IPS DF 6.9 (cell line): ENCODE measurements around the gene ISLR2.

ENCODE experiments used
- DNase-seq: peaks from one replicate; pipeline ENCODE4 v3.0.0-alpha.2; 2013; ENCODE audit warnings: low read depth, low spot score
- H3K27ac ChIP-seq: one replicate; pipeline ENCODE4 v1.5.1; 2013; ENCODE audit warnings: low read length, control low read depth
- H3K27me3 ChIP-seq: 2 replicates; pipeline ENCODE4 v1.6.1; 2013; ENCODE audit warnings: mild to moderate bottlenecking, low read length; ENCODE audit not compliant: control insufficient read depth, insufficient read depth
- H3K36me3 ChIP-seq: 2 replicates; pipeline ENCODE4 v1.6.1; 2013; ENCODE audit warnings: low read length; ENCODE audit not compliant: control insufficient read depth, insufficient read depth
- H3K4me1 ChIP-seq: 2 replicates; pipeline ENCODE4 v1.6.1; 2013; ENCODE audit warnings: low read length; ENCODE audit not compliant: control insufficient read depth, insufficient read depth
- H3K4me3 ChIP-seq: 2 replicates; pipeline ENCODE4 v1.5.1; 2013; ENCODE audit warnings: mild to moderate bottlenecking, low read length
- H3K9me3 ChIP-seq: 2 replicates; pipeline ENCODE4 v1.6.1; 2013; ENCODE audit warnings: low read length, inconsistent platforms; ENCODE audit not compliant: control insufficient read depth, insufficient read depth
- WGBS: extraction: QIAGEN DNeasy Blood & Tissue Kit; methylation state at CpG from one replicate; pipeline ENCODE4 v1.1.7; 2013; ENCODE audit warnings: mixed read lengths, missing lambda C conversion rate; ENCODE audit not compliant: insufficient read length, insufficient coverage; 5-methylcytosine and 5-hydroxymethylcytosine counted together

ISLR2 gene

GRCh38 chr15:74129586-74130154 is 716 bp upstream of the ISLR2 start:
- H3K4me1 ChIP-seq: peaks cover 14% of the 10 kb centered on the region
- H3K36me3 ChIP-seq: peaks cover 2% of the 10 kb centered on the region; the same call in 1 of the 2 replicates
- H3K9me3 ChIP-seq: no peaks in the 10 kb centered on the region
- no CpG with 5 or more reads among the region's 40 CpGs for WGBS
- DNase-seq: no peak
- no peak overlapping the region for H3K27ac ChIP-seq
- peak overlapping the region; percentile 14; the same call in 1 of the 2 replicates for H3K4me3 ChIP-seq
- peaks cover 68% of the 10 kb centered on the region for H3K27me3 ChIP-seq

GRCh38 chr15:74130849-74131627 is 652 bp downstream of the ISLR2 start:
- H3K4me3 ChIP-seq: no peak overlapping the region
- peaks cover 14% of the 10 kb centered on the region for H3K4me1 ChIP-seq
- H3K27ac ChIP-seq: no peak overlapping the region
- H3K9me3 ChIP-seq: no peaks in the 10 kb centered on the region
- peaks cover 74% of the 10 kb centered on the region for H3K27me3 ChIP-seq
- no peak for DNase-seq
- WGBS: no CpG with 5 or more reads among the region's 28 CpGs
- peaks cover 2% of the 10 kb centered on the region; the same call in 1 of the 2 replicates for H3K36me3 ChIP-seq

GRCh38 chr15:74131628-74132413 is 1.4 kb downstream of the ISLR2 start:
- Histone ChIP-seq H3K4me1 (peaks cover 15% of the 10 kb centered on the region), H3K27ac (no peak overlapping the region)

GRCh38 chr15:74132681-74133651 is 2.6 kb downstream of the ISLR2 start:
- no peak overlapping the region for H3K27ac ChIP-seq
- WGBS: no CpG with 5 or more reads among the region's 90 CpGs
- H3K4me3 ChIP-seq: peak overlapping the region; percentile 21; the same call in 1 of the 2 replicates
- peaks cover 17% of the 10 kb centered on the region for H3K4me1 ChIP-seq
- no peak for DNase-seq
- no peaks in the 10 kb centered on the region for H3K9me3 ChIP-seq
- H3K27me3 ChIP-seq: peaks cover 83% of the 10 kb centered on the region
- H3K36me3 ChIP-seq: peaks cover 2% of the 10 kb centered on the region; the same call in 1 of the 2 replicates

More at GRCh38 chr15:74131628-74132413, 1.4 kb downstream of the ISLR2 start:
- H3K4me3 ChIP-seq: no peak overlapping the region
- WGBS: no CpG with 5 or more reads among the region's 20 CpGs
- no peak for DNase-seq
- peaks cover 2% of the 10 kb centered on the region; the same call in 1 of the 2 replicates for H3K36me3 ChIP-seq
- H3K27me3 ChIP-seq: peaks cover 78% of the 10 kb centered on the region
- H3K9me3 ChIP-seq: no peaks in the 10 kb centered on the region

GRCh38 chr15:74133694-74134386 is 3.5 kb downstream of the ISLR2 start:
- Histone ChIP-seq H3K27me3 (peaks cover 74% of the 10 kb centered on the region), H3K4me1 (peaks cover 16% of the 10 kb centered on the region), H3K4me3 (no peak overlapping the region), H3K27ac (no peak overlapping the region), H3K36me3 (peaks cover 2% of the 10 kb centered on the region; the same call in 1 of the 2 replicates), H3K9me3 (no peaks in the 10 kb centered on the region)
- DNase-seq: no peak
- WGBS: no CpG with 5 or more reads among the region's 71 CpGs

- no peak overlapping the region for H3K27ac ChIP-seq
- H3K27me3 ChIP-seq: peaks cover 68% of the 10 kb centered on the region
- H3K4me3 ChIP-seq: no peak overlapping the region
- peaks cover 2% of the 10 kb centered on the region; the same call in 1 of the 2 replicates for H3K36me3 ChIP-seq
- DNase-seq: no peak
- peaks cover 17% of the 10 kb centered on the region for H3K4me1 ChIP-seq
- whole genome bisulfite sequencing: no CpG with 5 or more reads among the region's 53 CpGs
- H3K9me3 ChIP-seq: no peaks in the 10 kb centered on the region
Measured at GRCh38 chr15:74134387-74135027, 4.1 kb downstream of the ISLR2 start.

GRCh38 chr15:74135041-74135565 is 4.7 kb downstream of the ISLR2 start:
- H3K27ac ChIP-seq: no peak overlapping the region
- peaks cover 63% of the 10 kb centered on the region for H3K27me3 ChIP-seq
- no CpG with 5 or more reads among the region's 27 CpGs for WGBS
- no peaks in the 10 kb centered on the region for H3K9me3 ChIP-seq
- no peak overlapping the region for H3K4me3 ChIP-seq
- peaks cover 18% of the 10 kb centered on the region for H3K4me1 ChIP-seq
- H3K36me3 ChIP-seq: peaks cover 2% of the 10 kb centered on the region; the same call in 1 of the 2 replicates
- no peak for DNase-seq

GRCh38 chr15:74136540-74136813 is 6.1 kb downstream of the ISLR2 start:
- no peak for DNase-seq
- H3K27ac ChIP-seq: no peak overlapping the region
- peak overlapping the region; percentile 28; the same call in 1 of the 2 replicates for H3K4me3 ChIP-seq
- H3K4me1 ChIP-seq: peaks cover 16% of the 10 kb centered on the region
- no CpG with 5 or more reads among the region's 26 CpGs for WGBS
- H3K9me3 ChIP-seq: no peaks in the 10 kb centered on the region
- peaks cover 49% of the 10 kb centered on the region for H3K27me3 ChIP-seq
- peaks cover 2% of the 10 kb centered on the region; the same call in 1 of the 2 replicates for H3K36me3 ChIP-seq
